Bone marrow (tissue), 2 donors: ENCODE results near the gene GFI1.

Source experiments
- DNase-seq, 2 donors: peaks; one replicate each; lab custom pipeline; 2025; lab: John Stamatoyannopoulos, UW

GFI1 gene

GRCh38 chr1:92488416-92488815 is 1.7 kb upstream of the GFI1 start:
- DNase-seq = no peak

- DNase-seq = no peak
Observed at GRCh38 chr1:92487078-92487605, 417 bp upstream of the GFI1 start.

GRCh38 chr1:92485381-92486250 is 1.1 kb downstream of the GFI1 start:
- DNase-seq = peak; percentile 58 to 70

- peak; percentile 56 to 70 for DNase-seq
Observed at GRCh38 chr1:92484472-92485380, 2.0 kb downstream of the GFI1 start.

GRCh38 chr1:92483610-92484471 is 2.9 kb downstream of the GFI1 start:
- DNase-seq = peak; percentile 38 to 41

GRCh38 chr1:92482665-92483609 is 3.8 kb downstream of the GFI1 start:
- DNase-seq = peak in 1 of 2 donors; percentile 43

- DNase-seq = no peak
Observed at GRCh38 chr1:92481971-92482664, 4.6 kb downstream of the GFI1 start.

GRCh38 chr1:92481599-92481925 is 5.2 kb downstream of the GFI1 start:
- no peak for DNase-seq

GRCh38 chr1:92480813-92481598 is 5.7 kb downstream of the GFI1 start:
- no peak for DNase-seq

- DNase-seq = no peak
Observed at GRCh38 chr1:92480200-92480812, 6.4 kb downstream of the GFI1 start.

- no peak for DNase-seq
Observed at GRCh38 chr1:92479587-92479986, 7.1 kb downstream of the GFI1 start.

- no peak for DNase-seq
Observed at GRCh38 chr1:92478393-92478792, 8.3 kb downstream of the GFI1 start.

GRCh38 chr1:92476071-92476631 is 10.6 kb downstream of the GFI1 start:
- peak in 1 of 2 donors; percentile 87 for DNase-seq

GRCh38 chr1:92475029-92475428 is 11.7 kb downstream of the GFI1 start:
- no peak for DNase-seq

GRCh38 chr1:92473781-92474495 is 12.8 kb downstream of the GFI1 start:
- DNase-seq = no peak

GRCh38 chr1:92470216-92470615 is 16.5 kb downstream of the GFI1 start:
- DNase-seq = no peak

GRCh38 chr1:92466683-92467352 is 19.9 kb downstream of the GFI1 start:
- DNase-seq = peak in 1 of 2 donors; percentile 53
